B cell (primary cell): ENCODE results near the gene NCK2. TPM values are rescaled to one million over a fixed set of nuclear protein-coding genes. Genes with fewer than 3 reads are reported as not detected.

Experiments used
- ATAC-seq: fragments of 200-7000 bp; cut with Tn5 transposase; one replicate; pipeline ENCODE4 v1.10.0; 2021; ENCODE audit warnings: low read depth, mild to moderate bottlenecking, moderate number of reproducible peaks, moderate library complexity
- CTCF ChIA-PET: fragments of 350-600 bp; sonication (Branson Sonifier 250); formaldehyde crosslinking; loops from one replicate; lab custom pipeline; 2021; ENCODE audit warnings: antibody characterized with exemption, inconsistent platforms; lab: Charles Lee
- POLR2A ChIA-PET: fragments of 350-600 bp; sonication (Branson Sonifier 250); formaldehyde crosslinking; loops from one replicate; lab custom pipeline; 2021; ENCODE audit warnings: antibody characterized with exemption; lab: Charles Lee
- DNase-seq: peaks from one replicate; pipeline ENCODE4 v3.0.0; 2013
- H2AFZ ChIP-seq: 2 replicates; pipeline ENCODE4 v1.6.1; 2012; ENCODE audit warnings: mild to moderate bottlenecking, low read depth, low read length; ENCODE audit not compliant: insufficient read depth, poor library complexity, severe bottlenecking
- H3K27ac ChIP-seq, 2 donors: 1 replicate in 1 of 2; 2 replicates in 1 of 2; pipeline ENCODE4 v1.5.1; 2012 to 2013; ENCODE audit warnings: low read length in 2 of 2, mild to moderate bottlenecking in 2 of 2, moderate library complexity in 1 of 2
- H3K27me3 ChIP-seq, 4 experiments: fragments of 200-600 bp in 1 of 4; sonication (generic) in 1 of 4; replicated peaks in 1 of 4; 1 replicate in 2 of 4; 2 replicates in 2 of 4; pipeline versions ENCODE4 v1.6.1 to v1.7.0; 2013 to 2016; ENCODE audit warnings: low read length in 3 of 4, mild to moderate bottlenecking in 2 of 4, mixed read lengths in 1 of 4, moderate library complexity in 1 of 4; ENCODE audit not compliant: insufficient read depth in 4 of 4, control insufficient read depth in 3 of 4; ENCODE audit errors: control extremely low read depth in 1 of 4
- H3K36me3 ChIP-seq, 2 experiments: replicated peaks in 1 of 2; 1 replicate in 1 of 2; 2 replicates in 1 of 2; pipeline versions ENCODE4 v1.6.1 to v1.7.1; 2013; ENCODE audit warnings: low read length in 1 of 2; ENCODE audit not compliant: insufficient read depth in 2 of 2, control insufficient read depth in 1 of 2; ENCODE audit errors: control extremely low read depth in 1 of 2, extremely low read depth in 1 of 2
- H3K4me1 ChIP-seq, 2 donors: fragments of 200-600 bp in 1 of 2; sonication (generic) in 1 of 2; 1 replicate in 1 of 2; 2 replicates in 1 of 2; pipeline versions ENCODE4 v1.5.1 to v1.6.1; 2013 to 2017; ENCODE audit warnings: low read length in 2 of 2; ENCODE audit not compliant: control insufficient read depth in 2 of 2, insufficient read depth in 2 of 2
- H3K4me2 ChIP-seq: replicated peaks from 2 replicates; pipeline ENCODE3; 2012; ENCODE audit warnings: mild to moderate bottlenecking, low read depth, low read length; ENCODE audit not compliant: poor library complexity, severe bottlenecking
- H3K4me3 ChIP-seq, 5 experiments: fragments of 200-600 bp in 1 of 5; sonication (generic) in 1 of 5; 1 replicate in 3 of 5; 2 replicates in 2 of 5; pipeline versions ENCODE4 v1.5.1 to v1.7.0; 2011 to 2016; ENCODE audit warnings: low read length in 4 of 5, mild to moderate bottlenecking in 4 of 5, low read depth in 2 of 5, control low read depth in 1 of 5, moderate library complexity in 1 of 5; ENCODE audit not compliant: insufficient read depth in 1 of 5; ENCODE audit errors: control extremely low read depth in 1 of 5, extremely low read depth in 1 of 5
- H3K79me2 ChIP-seq: fragments of 200-600 bp; sonication (generic); one replicate; pipeline ENCODE4 v1.6.0; 2016; ENCODE audit warnings: low read length; ENCODE audit not compliant: control insufficient read depth, insufficient read depth
- H3K9ac ChIP-seq: fragments of 200-600 bp; sonication (generic); 2 replicates; pipeline ENCODE4 v1.6.1; 2017; ENCODE audit warnings: mild to moderate bottlenecking, low read length, moderate library complexity
- H3K9me3 ChIP-seq, 3 donors: one replicate each; pipeline versions ENCODE4 v1.6.1 to v1.7.1; 2013; ENCODE audit warnings: low read length in 2 of 3; ENCODE audit not compliant: control insufficient read depth in 2 of 3, insufficient read depth in 1 of 3; ENCODE audit errors: control extremely low read depth in 1 of 3
- H4K20me1 ChIP-seq: 2 replicates; pipeline ENCODE4 v1.6.0; 2012; ENCODE audit warnings: mild to moderate bottlenecking, low read length; ENCODE audit not compliant: insufficient read depth, control insufficient read depth, poor library complexity, severe bottlenecking
- H3K27ac Mint-ChIP-seq: one replicate; pipeline ENCODE4 v1.8.0; 2021; ENCODE audit warnings: mixed read lengths
- H3K27me3 Mint-ChIP-seq: one replicate; pipeline ENCODE4 v1.8.0; 2021; ENCODE audit warnings: mixed read lengths
- H3K4me1 Mint-ChIP-seq: one replicate; pipeline ENCODE4 v1.8.0; 2021; ENCODE audit warnings: mixed read lengths
- H3K4me3 Mint-ChIP-seq: one replicate; pipeline ENCODE4 v1.8.0; 2021; ENCODE audit warnings: mixed read lengths
- H3K9me3 Mint-ChIP-seq: one replicate; pipeline ENCODE4 v1.8.0; 2022; ENCODE audit warnings: mixed read lengths; ENCODE audit not compliant: insufficient read depth
- CTCF ChIP-seq: fragments of 200-600 bp; IDR thresholded peaks from one replicate; pipeline ENCODE4 v1.8.0; 2022; ENCODE audit warnings: antibody characterized with exemption, mild to moderate bottlenecking
- EZH2 ChIP-seq: IDR thresholded peaks from 2 replicates; pipeline ENCODE4 v1.6.1; 2012; ENCODE audit warnings: borderline replicate concordance, low read depth, mild to moderate bottlenecking, moderate library complexity, low read length; ENCODE audit not compliant: insufficient read depth, poor library complexity, severe bottlenecking
- WGBS: methylation state at CpG from one replicate; pipeline ENCODE4 v1.1.5; 2013; ENCODE audit warnings: missing lambda C conversion rate; ENCODE audit not compliant: insufficient coverage; 5-methylcytosine and 5-hydroxymethylcytosine counted together
- intact Hi-C: fragments of 100-400 bp; cut with micrococcal nuclease; formaldehyde crosslinking; loops from one replicate; pipeline ENCODE4 v1.10.0; 2022
- polyA plus RNA-seq: library from polyadenylated mRNA; depleted of rRNA; stranded (reverse); fragments of >200 nt; gene quantifications from 2 replicates; pipeline ENCODE4 v1.2.3, GENCODE V29; 2012
- total RNA-seq, 2 donors: library from RNA; stranded (reverse); fragments of 120-200 nt in 1 of 2; gene quantifications; 1 replicate in 1 of 2; 2 replicates in 1 of 2; pipeline versions ENCODE4 v1.2.3 to v1.2.4, GENCODE V29; 2013 to 2022

Gene NCK2
- total and polyA plus RNA-seq, 2 donors (not counting 1 experiment from before 2014, with no cell fraction given): 64.2 to 72.3 TPM

DNA sequence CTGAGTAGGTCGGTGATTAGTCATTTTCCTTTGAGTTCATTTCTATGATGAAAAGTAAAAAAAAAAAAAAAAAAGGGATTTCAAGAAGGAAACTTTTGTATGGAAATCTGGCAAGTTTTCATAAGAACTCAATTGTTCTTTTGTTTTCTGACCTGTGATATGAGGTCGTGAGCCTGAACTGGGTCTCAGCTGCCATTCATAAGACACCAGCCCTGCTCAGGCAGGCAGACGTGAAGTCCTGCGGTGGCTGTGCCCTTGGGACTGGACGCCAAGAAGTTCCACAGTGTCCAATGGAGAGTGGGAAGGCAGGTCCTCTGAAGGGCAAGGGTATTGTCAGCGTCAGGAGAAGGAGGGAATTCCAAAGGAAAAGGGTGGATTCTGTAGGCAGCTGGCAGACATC, 183.9 kb downstream of the NCK2 start:
- ATAC-seq (no peak), DNase-seq (no peak)
- H3K27me3 Mint-ChIP-seq: no peaks in the 10 kb centered on the region
- Histone ChIP-seq H3K4me3 (no peak overlapping the region), H4K20me1 (no peaks in the 10 kb centered on the region), H3K27ac (no peak overlapping the region), H3K9me3 (peaks cover 0 to 10% (median 0%) of the 10 kb centered on the region in 3 donors), H3K4me2 (no peak overlapping the region), H3K79me2 (no peaks in the 10 kb centered on the region), H3K4me1 (no peaks in the 10 kb centered on the region), H3K36me3 (no peaks in the 10 kb centered on the region), H3K9ac (no peak overlapping the region), H2AFZ (no peak overlapping the region), H3K27me3 (no peaks in the 10 kb centered on the region)
- H3K4me1 Mint-ChIP-seq: no peaks in the 10 kb centered on the region
- ChIA-PET CTCF (no interaction called here), POLR2A (no interaction called here)
- WGBS: 91% methylated on average over 6 of the region's 6 CpGs
- intact Hi-C loops: no loop called here
- peaks cover under 1% of the 10 kb centered on the region for H3K9me3 Mint-ChIP-seq
- no peak overlapping the region for H3K27ac Mint-ChIP-seq
- TF ChIP-seq CTCF (no peak), EZH2 (no peak)
- no peak overlapping the region for H3K4me3 Mint-ChIP-seq

- H3K27ac ChIP-seq: no peak overlapping the region
- H3K9me3 Mint-ChIP-seq: peaks cover 4% of the 10 kb centered on the region
- no peak overlapping the region for H3K4me2 ChIP-seq
- no peaks in the 10 kb centered on the region for H4K20me1 ChIP-seq
- TF ChIP-seq CTCF: no peak
- TF ChIP-seq EZH2: no peak
- no peak for DNase-seq
- no peaks in the 10 kb centered on the region for H3K27me3 ChIP-seq
- H3K36me3 ChIP-seq: no peaks in the 10 kb centered on the region
- H3K9ac ChIP-seq: no peak overlapping the region
- H3K27ac Mint-ChIP-seq: no peak overlapping the region
- no peaks in the 10 kb centered on the region for H3K79me2 ChIP-seq
- no peaks in the 10 kb centered on the region for H3K27me3 Mint-ChIP-seq
- intact Hi-C loops: no loop called here
- H3K4me3 ChIP-seq: no peak overlapping the region
- no peak overlapping the region for H3K4me3 Mint-ChIP-seq
- WGBS: 31% methylated on average over 2 of the region's 2 CpGs
- ChIA-PET POLR2A (no interaction called here), CTCF (no interaction called here)
- ATAC-seq: no peak
- H3K4me1 ChIP-seq: no peaks in the 10 kb centered on the region
- H3K4me1 Mint-ChIP-seq: no peaks in the 10 kb centered on the region
- peaks cover 0 to 13% (median 3%) of the 10 kb centered on the region in 3 donors for H3K9me3 ChIP-seq
- no peak overlapping the region for H2AFZ ChIP-seq
These were observed 184.8 kb downstream of the NCK2 start for GRCh38 chr2:105929516-105929915.
